Caki2 (cell line): ENCODE results near the gene ZNF573. TPM values are rescaled to one million over a fixed set of nuclear protein-coding genes. Genes with fewer than 3 reads are reported as not detected.

Source experiments
- DNase-seq: peaks from one replicate; pipeline ENCODE4 v3.0.0-alpha.2; 2015; ENCODE audit warnings: low read depth
- in situ Hi-C: cut with HindIII; loops from 2 replicates; pipeline ENCODE4 v1.10.0; 2016; ENCODE audit warnings: low sequenced_read_pairs, low pct_unique_long_range_greater_than_20kb, mixed read lengths
- total RNA-seq: library from RNA; depleted of rRNA; stranded (reverse); fragments of >200 nt; shearing (Covaris generic); gene quantifications from 2 replicates; pipeline ENCODE4 v1.2.3, GENCODE V29; 2014; ENCODE audit warnings: low replicate concordance; rRNA removed

The ZNF573 gene
- total RNA-seq, 1 experiment from 2014 or later = 4.8 TPM

DNA sequence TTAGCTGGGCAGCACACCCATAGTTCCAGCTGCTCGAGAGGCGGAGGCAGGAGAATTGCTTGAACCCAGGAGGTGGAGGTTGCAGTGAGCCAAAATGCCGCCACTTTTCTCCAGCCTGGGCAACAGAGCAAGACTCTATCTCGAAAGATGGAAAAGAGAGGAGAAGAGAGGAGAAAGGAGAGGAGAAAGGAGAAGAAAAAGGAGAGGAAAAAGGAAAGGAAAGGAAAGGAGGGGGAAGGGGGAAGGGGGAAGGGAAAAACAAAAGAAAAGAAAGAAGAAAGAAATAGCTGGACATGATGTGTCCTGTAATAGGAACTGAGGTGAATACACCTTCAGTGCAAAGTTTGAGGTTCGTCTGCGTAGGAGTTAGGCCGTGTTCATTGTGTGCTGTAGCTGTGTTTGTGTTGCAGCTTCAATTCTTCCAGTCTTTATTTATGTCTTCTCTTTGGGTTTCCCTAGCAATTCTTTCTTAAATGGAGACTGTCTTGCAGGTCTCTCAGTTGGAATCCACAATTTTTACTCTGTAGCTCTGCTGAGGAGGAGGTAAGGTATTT, 73.3 kb downstream of the ZNF573 start:
- DNase-seq = no peak
- in situ Hi-C loops = no loop called here

DNA sequence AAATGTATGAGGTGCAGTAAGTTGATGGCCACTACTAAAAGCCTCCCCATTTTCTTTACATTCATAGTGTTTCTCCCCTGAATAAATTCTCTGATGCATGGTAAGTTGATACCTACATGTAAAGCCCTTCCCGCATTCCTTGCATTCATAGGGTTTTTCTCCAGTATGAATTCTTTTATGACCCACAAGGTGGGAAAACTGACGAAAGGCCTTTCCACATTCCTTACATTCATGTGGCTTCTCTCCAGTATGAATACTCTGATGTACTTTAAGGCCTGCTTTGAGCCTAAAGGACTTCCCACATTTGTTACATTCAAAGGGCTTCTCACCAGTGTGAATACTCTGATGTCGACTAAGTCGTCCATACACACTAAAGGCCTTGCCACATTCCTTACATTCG, 80.3 kb downstream of the ZNF573 start:
- in situ Hi-C loops = no loop called here
- no peak for DNase-seq

DNA sequence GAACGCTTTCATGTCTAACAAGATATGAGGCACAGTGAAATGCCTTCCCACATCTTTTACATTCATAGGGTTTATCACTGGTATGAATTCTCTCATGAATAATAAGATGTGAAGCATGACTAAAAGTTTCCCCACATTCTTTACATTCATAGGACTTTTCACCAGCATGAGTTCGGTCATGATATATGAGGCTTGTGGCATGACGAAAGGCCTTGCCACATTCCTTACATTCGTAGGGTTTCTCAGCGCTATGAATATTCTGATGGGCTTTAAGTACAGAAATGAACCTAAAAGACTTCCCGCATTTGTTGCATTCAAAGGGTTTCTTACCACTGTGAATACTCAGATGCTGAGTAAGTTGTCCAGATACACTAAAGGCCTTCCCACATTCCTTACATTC, 81.2 kb downstream of the ZNF573 start:
- DNase-seq = no peak
- in situ Hi-C loops = no loop called here

DNA sequence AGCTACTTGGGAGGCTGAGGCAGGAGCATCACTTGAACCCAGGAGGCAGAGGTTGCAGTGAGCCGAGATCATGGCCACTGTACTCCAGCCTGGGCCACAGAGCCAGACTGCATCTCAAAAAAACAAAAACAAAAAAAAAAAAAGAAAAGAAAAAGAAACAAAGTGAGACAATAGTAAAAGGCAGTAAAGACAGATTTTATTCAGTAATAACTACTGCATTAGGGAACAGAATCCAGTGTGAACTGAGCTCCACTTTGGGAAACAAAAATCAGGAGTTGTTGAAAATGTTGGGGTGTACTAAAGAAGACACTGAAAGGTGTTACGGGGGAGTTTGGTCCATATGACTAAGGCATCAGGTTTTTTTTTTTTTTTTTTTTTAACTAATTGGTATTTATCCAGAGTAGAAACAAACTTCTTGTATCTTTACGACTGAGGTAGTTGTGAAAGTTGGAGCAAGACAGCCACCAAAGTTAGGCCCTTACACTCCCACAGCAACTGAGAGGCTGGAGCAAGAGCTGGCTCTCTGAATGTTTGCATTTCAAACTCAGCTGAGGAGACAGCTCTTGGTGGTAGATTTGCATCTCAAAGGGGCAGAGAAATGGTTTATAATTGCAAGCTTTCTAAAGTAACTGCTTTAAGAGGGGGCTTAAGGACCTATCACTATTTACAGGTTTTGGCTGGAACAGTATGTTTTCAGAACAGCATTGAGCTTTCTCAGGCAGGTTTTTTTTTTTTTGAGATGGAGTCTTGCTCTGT, 84.1 kb downstream of the ZNF573 start:
- in situ Hi-C loops = no loop called here
- DNase-seq = no peak

DNA sequence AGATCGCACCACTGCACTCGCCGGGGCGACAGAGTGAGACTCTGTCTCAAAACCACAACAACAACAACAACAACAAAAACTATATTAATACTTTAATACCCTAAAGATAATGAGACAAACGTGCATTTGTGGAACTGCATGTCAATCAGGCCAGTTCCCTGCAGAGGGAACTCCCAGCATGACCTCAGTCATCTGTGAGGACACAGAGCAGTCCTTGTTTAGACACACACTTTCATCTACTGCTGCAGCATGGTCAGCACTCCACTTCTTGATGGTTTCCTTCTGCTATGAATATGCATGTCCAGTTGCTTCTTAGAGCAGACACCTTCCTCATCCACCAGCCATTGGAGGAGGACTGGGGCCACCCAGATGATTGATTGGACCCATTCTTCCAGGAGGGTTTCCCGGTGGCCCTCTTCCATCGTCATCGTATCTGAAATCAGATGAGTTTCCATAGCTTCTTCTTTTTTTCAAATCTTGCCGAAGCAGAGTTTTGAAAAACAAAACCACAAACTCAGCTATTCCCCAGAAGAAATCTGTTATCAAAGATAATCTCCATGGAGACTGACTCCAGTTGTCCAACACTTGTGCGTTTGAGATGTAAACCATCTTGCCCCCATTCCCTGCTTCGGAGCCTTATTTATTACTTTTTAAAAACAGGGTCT, 86.3 kb downstream of the ZNF573 start:
- in situ Hi-C loops = no loop called here
- DNase-seq = no peak

DNA sequence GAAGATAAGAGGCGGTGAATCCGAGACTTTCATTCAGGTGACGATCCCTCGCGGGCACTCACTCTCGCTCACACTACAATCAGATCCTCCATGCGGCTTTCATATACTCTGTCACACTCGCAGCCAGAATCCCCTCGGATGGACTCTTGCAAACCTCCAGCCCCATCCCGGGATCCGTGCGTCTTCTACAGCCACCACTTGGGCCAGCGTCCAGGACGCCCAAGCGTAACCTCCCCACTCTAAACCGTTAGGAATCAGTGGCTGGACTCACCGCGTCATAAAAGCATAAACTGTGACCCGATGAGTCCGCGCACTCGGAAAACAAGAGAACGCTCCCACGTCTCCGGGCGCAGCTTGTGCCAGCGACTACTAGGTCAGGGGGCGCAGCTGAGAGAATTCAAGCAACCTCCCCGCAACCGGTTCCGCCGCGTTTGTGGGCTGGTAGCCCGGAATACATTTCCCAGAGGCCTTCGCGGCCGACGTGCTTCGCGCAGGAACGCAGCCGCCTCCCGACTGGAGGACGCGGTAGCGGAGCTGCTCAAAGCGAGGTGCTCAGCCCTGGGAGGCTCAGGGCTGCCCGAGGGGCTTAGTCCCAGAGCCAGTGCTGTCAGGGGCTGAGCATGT, 87.4 kb downstream of the ZNF573 start:
- no peak for DNase-seq
- in situ Hi-C loops = no loop called here

Other genes with a start within 250 kb of the ZNF573 start
- 0.74 and 0.84 TPM in 2 replicates for gene ZNF571, start 184.8 kb downstream of the ZNF573 start, total RNA-seq
- not detected in 2 replicates for gene ZNF540, start 184.7 kb downstream of the ZNF573 start, total RNA-seq
- 19.8 and 27.6 TPM in 2 replicates for gene ZFP30, start 124.1 kb downstream of the ZNF573 start, total RNA-seq
- gene ZNF607, start 59.8 kb downstream of the ZNF573 start, total RNA-seq = 10.6 and 17.5 TPM in 2 replicates
- gene WDR87, start 127.0 kb upstream of the ZNF573 start, total RNA-seq = not detected in 2 replicates
- gene SIPA1L3, start 127.6 kb upstream of the ZNF573 start, total RNA-seq = 35.9 and 39.9 TPM in 2 replicates